Left ventricle myocardium inferior (tissue), 1 donor: ENCODE results near the gene WDR31. TPM values are rescaled to one million over a fixed set of nuclear protein-coding genes. Genes with fewer than 3 reads are reported as not detected.

Source experiments
- DNase-seq: peaks from one replicate; pipeline ENCODE4 v3.0.0-alpha.2; 2020
- H3K27ac ChIP-seq: fragments of 200-600 bp; replicated peaks from 2 replicates; pipeline ENCODE4 v1.8.0; 2021
- H3K27me3 ChIP-seq: fragments of 200-600 bp; 2 replicates; pipeline ENCODE4 v1.8.0; 2021; ENCODE audit warnings: low read depth
- H3K36me3 ChIP-seq: fragments of 200-600 bp; 2 replicates; pipeline ENCODE4 v1.8.0; 2021
- H3K4me1 ChIP-seq: fragments of 200-600 bp; 2 replicates; pipeline ENCODE4 v1.8.0; 2021
- H3K4me3 ChIP-seq: fragments of 200-600 bp; 2 replicates; pipeline ENCODE4 v1.8.0; 2021; ENCODE audit warnings: mild to moderate bottlenecking, moderate library complexity
- H3K9me3 ChIP-seq: fragments of 200-600 bp; replicated peaks from 2 replicates; pipeline ENCODE4 v1.8.0; 2021
- CTCF ChIP-seq: fragments of 200-600 bp; IDR thresholded peaks from 2 replicates; pipeline ENCODE4 v1.8.0; 2021; ENCODE audit warnings: antibody characterized with exemption, mild to moderate bottlenecking, borderline replicate concordance
- intact Hi-C: fragments of 100-400 bp; cut with micrococcal nuclease; formaldehyde crosslinking; loops from one replicate; pipeline ENCODE4 v1.11.0; 2022
- total RNA-seq: library from RNA; stranded (reverse); fragmentation: NEBNext Ultra II Directional; extraction: Animal tissue kit (Norgen Biotek cat#: 25700); gene quantifications from one replicate; pipeline ENCODE4 v1.2.1, GENCODE V29; 2021
- donor health status: DM: no; HTN: yes; CAD: no; lungs with severe emphysema.

The WDR31 gene
- total RNA-seq, 1 donor from 2014 or later = 12.4 TPM

DNA sequence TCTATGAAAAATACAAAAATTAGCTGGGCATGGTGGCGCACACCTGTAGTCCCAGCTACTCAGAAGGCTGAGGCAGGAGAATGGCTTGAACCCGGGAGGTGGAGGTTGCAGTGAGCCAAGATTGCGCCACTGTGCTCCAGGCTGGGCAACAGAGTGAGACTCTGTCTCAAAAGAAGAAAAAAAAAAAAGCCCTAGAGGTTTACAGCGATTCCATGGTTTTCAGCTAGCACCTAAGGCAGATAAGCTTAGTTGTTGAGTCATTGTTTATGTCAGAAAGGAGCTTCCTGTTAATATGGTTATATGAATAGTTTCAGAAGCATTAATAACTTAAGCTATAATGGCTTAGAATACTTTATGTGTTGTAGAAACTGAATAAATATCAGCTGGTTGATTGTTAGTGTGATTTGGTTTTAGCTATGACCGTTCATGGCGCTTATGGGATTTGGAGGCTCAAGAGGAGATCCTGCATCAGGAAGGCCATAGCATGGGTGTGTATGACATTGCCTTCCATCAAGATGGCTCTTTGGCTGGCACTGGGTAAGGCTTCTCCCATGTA is 49.9 kb downstream of the WDR31 start:
- Histone ChIP-seq H3K27me3 (no peaks in the 10 kb centered on the region), H3K4me1 (peaks cover 13% of the 10 kb centered on the region), H3K9me3 (no peaks in the 10 kb centered on the region), H3K36me3 (peaks cover 88% of the 10 kb centered on the region), H3K4me3 (no peak overlapping the region), H3K27ac (peak overlapping the region; percentile 62)
- DNase-seq = no peak
- intact Hi-C loops = no loop called here
- TF ChIP-seq CTCF = no peak

DNA sequence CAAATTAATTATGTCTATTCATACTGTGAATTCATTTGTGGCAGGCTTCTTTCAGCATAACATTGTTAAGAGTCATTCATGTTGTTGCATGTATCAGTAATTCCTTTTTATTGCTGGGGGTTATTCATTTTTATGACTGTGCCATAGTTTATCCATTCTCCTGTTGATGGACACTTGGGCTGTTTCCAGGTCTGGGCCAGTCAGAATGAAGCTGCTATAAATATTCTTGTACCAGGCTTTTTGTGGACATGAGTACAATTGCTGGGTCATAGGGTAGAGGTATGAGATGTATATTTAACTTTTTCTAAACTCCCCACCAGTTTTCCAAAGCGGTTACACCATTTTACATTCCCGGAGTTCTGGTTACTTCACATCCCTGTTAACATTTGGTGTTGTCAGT is 51.0 kb downstream of the WDR31 start:
- Histone ChIP-seq H3K4me1 (peaks cover 13% of the 10 kb centered on the region), H3K9me3 (no peaks in the 10 kb centered on the region), H3K4me3 (no peak overlapping the region), H3K36me3 (peaks cover 97% of the 10 kb centered on the region), H3K27me3 (no peaks in the 10 kb centered on the region), H3K27ac (peak overlapping the region; percentile 62)
- DNase-seq = no peak
- no peak for TF ChIP-seq CTCF
- intact Hi-C loops = no loop called here

- intact Hi-C loops = no loop called here
- no peak for DNase-seq
- H3K4me1 ChIP-seq = peaks cover 20% of the 10 kb centered on the region
- TF ChIP-seq CTCF = no peak
- H3K27ac ChIP-seq = no peak overlapping the region
- H3K36me3 ChIP-seq = peaks cover 95% of the 10 kb centered on the region
- no peak overlapping the region for H3K4me3 ChIP-seq
- no peaks in the 10 kb centered on the region for H3K27me3 ChIP-seq
- H3K9me3 ChIP-seq = no peaks in the 10 kb centered on the region
Observed at GRCh38 chr9:113281356-113281755, 58.7 kb downstream of the WDR31 start.

GRCh38 chr9:113278840-113279239 is 61.2 kb downstream of the WDR31 start:
- DNase-seq = no peak
- Histone ChIP-seq H3K36me3 (peaks cover 72% of the 10 kb centered on the region), H3K27me3 (no peaks in the 10 kb centered on the region), H3K27ac (no peak overlapping the region), H3K4me3 (no peak overlapping the region), H3K4me1 (peaks cover 43% of the 10 kb centered on the region), H3K9me3 (no peaks in the 10 kb centered on the region)
- no peak for TF ChIP-seq CTCF
- intact Hi-C loops = no loop called here

GRCh38 chr9:113275157-113276131 is 64.6 kb downstream of the WDR31 start, which contains the start of the genes CDC26 and PRPF4:
TSS of gene CDC26 (minus strand) at chr9:113275572. CDS start at chr9:113272507, 3,065 bp downstream.
TSS of gene PRPF4 (plus strand) at chr9:113275658. CDS start at chr9:113275744, 86 bp downstream.
- Histone ChIP-seq H3K4me1 (peaks cover 59% of the 10 kb centered on the region), H3K4me3 (peak within 1 kb of the TSS; percentile 85), H3K9me3 (no peaks in the 10 kb centered on the region), H3K27me3 (no peaks in the 10 kb centered on the region), H3K36me3 (peaks cover 67% of the 10 kb centered on the region), H3K27ac (peak within 1 kb of the TSS; percentile 94)
- TF ChIP-seq CTCF = no peak
- peak; percentile 96 for DNase-seq
- intact Hi-C loops = no loop called here
